Osteoblast (primary cell): ENCODE data around the gene EMX1. TPM values are rescaled to one million over a fixed set of nuclear protein-coding genes. Genes with fewer than 3 reads are reported as not detected.

ENCODE experiments used
- DNase-seq: peaks from one replicate; pipeline ENCODE4 v3.0.0; 2011; ENCODE audit warnings: low spot score, mixed read lengths; ENCODE audit not compliant: insufficient read length; ENCODE audit errors: missing footprints
- H2AFZ ChIP-seq: 2 replicates; pipeline ENCODE4 v1.6.0; 2011; ENCODE audit warnings: mild to moderate bottlenecking, low read length
- H3K27ac ChIP-seq: 2 replicates; pipeline ENCODE4 v1.5.1; 2011; ENCODE audit warnings: mild to moderate bottlenecking, low read depth, low read length, moderate library complexity
- H3K27me3 ChIP-seq: 2 replicates; pipeline ENCODE4 v1.6.0; 2012; ENCODE audit warnings: mild to moderate bottlenecking, control low read depth, inconsistent platforms, low read length, moderate library complexity; ENCODE audit not compliant: insufficient read depth
- H3K36me3 ChIP-seq: 2 replicates; pipeline ENCODE4 v1.5.1; 2011; ENCODE audit warnings: mild to moderate bottlenecking, low read length, control low read depth, moderate library complexity; ENCODE audit not compliant: insufficient read depth
- H3K4me1 ChIP-seq: 2 replicates; pipeline ENCODE4 v1.5.1; 2011; ENCODE audit warnings: mild to moderate bottlenecking, low read length, control low read depth, moderate library complexity; ENCODE audit not compliant: insufficient read depth
- H3K4me2 ChIP-seq: 2 replicates; pipeline ENCODE4 v1.6.0; 2011; ENCODE audit warnings: mild to moderate bottlenecking, low read length; ENCODE audit not compliant: insufficient read depth
- H3K4me3 ChIP-seq: fragments of 200-600 bp; sonication (generic); 3 replicates; pipeline ENCODE4 v1.5.1; 2012; ENCODE audit warnings: mild to moderate bottlenecking, low read length, inconsistent platforms; ENCODE audit not compliant: insufficient read depth
- H3K79me2 ChIP-seq: 2 replicates; pipeline ENCODE4 v1.6.0; 2012; ENCODE audit warnings: mild to moderate bottlenecking, low read length, control low read depth, inconsistent platforms; ENCODE audit not compliant: insufficient read depth
- H3K9me3 ChIP-seq: 2 replicates; pipeline ENCODE4 v1.5.1; 2011; ENCODE audit warnings: low read depth, low read length, control low read depth
- H4K20me1 ChIP-seq: 2 replicates; pipeline ENCODE4 v1.6.0; 2012; ENCODE audit warnings: mild to moderate bottlenecking, low read length, control low read depth; ENCODE audit not compliant: insufficient read depth
- CTCF ChIP-seq: IDR thresholded peaks from 2 replicates; pipeline ENCODE4 v1.5.1; 2011; ENCODE audit warnings: mild to moderate bottlenecking, low read depth, low read length, moderate library complexity; ENCODE audit errors: extremely low read depth
- total RNA-seq: library from RNA; depleted of rRNA; stranded (reverse); fragments of >200 nt; gene quantifications from 2 replicates; pipeline ENCODE4 v1.2.3, GENCODE V29; 2012

Gene EMX1
- total RNA-seq, 1 donor: not detected

GRCh38 chr2:72888438-72889202 is 28.7 kb upstream of the EMX1 start:
- Histone ChIP-seq H3K27ac (no peak overlapping the region), H3K9me3 (no peaks in the 10 kb centered on the region), H3K36me3 (no peaks in the 10 kb centered on the region), H3K4me2 (peak overlapping the region; percentile 92), H3K27me3 (peaks cover 4% of the 10 kb centered on the region), H3K79me2 (no peaks in the 10 kb centered on the region), H2AFZ (no peak overlapping the region), H3K4me3 (no peak overlapping the region), H3K4me1 (peaks cover 8% of the 10 kb centered on the region), H4K20me1 (peaks cover 19% of the 10 kb centered on the region)
- DNase-seq: no peak
- no peak for TF ChIP-seq CTCF

- Histone ChIP-seq H3K27me3 (peaks cover 6% of the 10 kb centered on the region), H3K4me1 (peaks cover 8% of the 10 kb centered on the region), H3K27ac (no peak overlapping the region), H3K36me3 (no peaks in the 10 kb centered on the region), H3K9me3 (no peaks in the 10 kb centered on the region), H3K79me2 (no peaks in the 10 kb centered on the region), H3K4me2 (no peak overlapping the region), H4K20me1 (peaks cover 19% of the 10 kb centered on the region), H2AFZ (no peak overlapping the region), H3K4me3 (no peak overlapping the region)
- TF ChIP-seq CTCF: no peak
- DNase-seq: no peak
Observed at GRCh38 chr2:72889991-72890390, 27.3 kb upstream of the EMX1 start.

- H3K4me1 ChIP-seq: peaks cover 19% of the 10 kb centered on the region
- peaks cover 16% of the 10 kb centered on the region for H3K27me3 ChIP-seq
- H3K36me3 ChIP-seq: no peaks in the 10 kb centered on the region
- no peak overlapping the region for H2AFZ ChIP-seq
- no peak overlapping the region for H3K4me2 ChIP-seq
- H3K79me2 ChIP-seq: no peaks in the 10 kb centered on the region
- H3K9me3 ChIP-seq: no peaks in the 10 kb centered on the region
- no peak overlapping the region for H3K4me3 ChIP-seq
- H4K20me1 ChIP-seq: peaks cover 19% of the 10 kb centered on the region
- TF ChIP-seq CTCF: no peak
- no peak for DNase-seq
- H3K27ac ChIP-seq: no peak overlapping the region
Observed at GRCh38 chr2:72891091-72891818, 26.1 kb upstream of the EMX1 start.

GRCh38 chr2:72892506-72893173 is 24.7 kb upstream of the EMX1 start:
- no peaks in the 10 kb centered on the region for H3K9me3 ChIP-seq
- H3K36me3 ChIP-seq: no peaks in the 10 kb centered on the region
- H3K79me2 ChIP-seq: no peaks in the 10 kb centered on the region
- no peak overlapping the region for H3K4me3 ChIP-seq
- DNase-seq: peak; percentile 98
- peaks cover 19% of the 10 kb centered on the region for H4K20me1 ChIP-seq
- no peak overlapping the region for H2AFZ ChIP-seq
- H3K27me3 ChIP-seq: peaks cover 21% of the 10 kb centered on the region
- H3K27ac ChIP-seq: no peak overlapping the region
- no peak overlapping the region for H3K4me2 ChIP-seq
- peaks cover 15% of the 10 kb centered on the region for H3K4me1 ChIP-seq
- TF ChIP-seq CTCF: peak; percentile 90
